SKM-1 (cell line): Measurements from ENCODE around the gene ADGB.

ENCODE experiments used
- DNase-seq: peaks from one replicate; lab custom pipeline; 2025; ENCODE audit not compliant: unreplicated experiment; lab: John Stamatoyannopoulos, UW

ADGB gene

GRCh38 chr6:146628350-146628749 is 29.6 kb downstream of the ADGB start:
- DNase-seq = no peak

GRCh38 chr6:146634022-146634421 is 35.2 kb downstream of the ADGB start:
- no peak for DNase-seq

GRCh38 chr6:146635165-146635564 is 36.4 kb downstream of the ADGB start:
- DNase-seq = no peak

- no peak for DNase-seq
Observed at GRCh38 chr6:146636481-146636880, 37.7 kb downstream of the ADGB start.

- no peak for DNase-seq
Observed at GRCh38 chr6:146642921-146643320, 44.1 kb downstream of the ADGB start.

GRCh38 chr6:146650799-146651481 is 52.2 kb downstream of the ADGB start:
- DNase-seq = no peak

- no peak for DNase-seq
Observed at GRCh38 chr6:146651482-146651863, 52.7 kb downstream of the ADGB start.

GRCh38 chr6:146657432-146657831 is 58.7 kb downstream of the ADGB start:
- no peak for DNase-seq

- DNase-seq = no peak
Observed at GRCh38 chr6:146664871-146665360, 66.1 kb downstream of the ADGB start.

GRCh38 chr6:146666909-146667308 is 68.1 kb downstream of the ADGB start:
- no peak for DNase-seq

GRCh38 chr6:146670161-146670560 is 71.4 kb downstream of the ADGB start:
- no peak for DNase-seq

- DNase-seq = no peak
Observed at GRCh38 chr6:146673069-146673468, 74.3 kb downstream of the ADGB start.

- DNase-seq = peak; percentile 10
Observed at GRCh38 chr6:146679386-146679785, 80.6 kb downstream of the ADGB start.

GRCh38 chr6:146682919-146683318 is 84.1 kb downstream of the ADGB start:
- DNase-seq = no peak

GRCh38 chr6:146689806-146690205 is 91.0 kb downstream of the ADGB start:
- no peak for DNase-seq

GRCh38 chr6:146693342-146693741 is 94.6 kb downstream of the ADGB start:
- no peak for DNase-seq

- no peak for DNase-seq
Observed at GRCh38 chr6:146697921-146698320, 99.1 kb downstream of the ADGB start.

- DNase-seq = peak; percentile 63
Observed at GRCh38 chr6:146700078-146700686, 101.4 kb downstream of the ADGB start.

GRCh38 chr6:146701632-146702031 is 102.9 kb downstream of the ADGB start:
- DNase-seq = no peak

- no peak for DNase-seq
Observed at GRCh38 chr6:146709036-146709622, 110.4 kb downstream of the ADGB start.

- DNase-seq = no peak
Observed at GRCh38 chr6:146719387-146719786, 120.6 kb downstream of the ADGB start.

GRCh38 chr6:146739696-146740095 is 140.9 kb downstream of the ADGB start:
- DNase-seq = no peak
